ENCODE measurements around the gene PEX19. TPM values are rescaled to one million over a fixed set of nuclear protein-coding genes. Genes with fewer than 3 reads are reported as not detected.

PEX19 gene
- total and polyA plus RNA-seq, 10 of the 15 experiments (the other 5 are each of a cell fraction or from before 2014, with no cell fraction given): 27.1 to 58.1 (median 39.6) TPM

DNA sequence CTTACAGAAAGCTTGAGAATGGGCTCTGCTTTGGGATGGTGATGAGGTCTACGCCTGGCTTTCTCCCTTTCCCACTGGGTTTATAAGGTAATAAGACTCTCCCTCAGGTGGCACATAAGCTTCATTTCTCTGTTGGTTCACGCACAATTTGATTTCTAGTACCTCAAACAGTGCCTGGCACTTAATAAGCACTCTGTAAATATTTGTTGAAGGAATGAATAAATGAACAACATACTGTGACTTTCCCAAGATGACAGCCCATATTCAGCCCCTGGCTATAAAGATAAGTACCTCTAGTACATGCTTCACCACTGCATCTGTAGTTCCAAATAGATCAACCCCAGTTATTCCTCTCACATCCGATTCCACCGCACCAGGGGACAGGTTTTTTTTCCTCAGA, 40.3 kb upstream of the PEX19 start:
- WGBS (ENCODE audit: insufficient coverage, insufficient replicate concordance, low lambda C conversion rate, missing lambda C conversion rate): 87% methylated on average over 4 of the region's 4 CpGs
- FAIRE-seq (no peak), ATAC-seq (no peak), DNase-seq (ENCODE audit: low read depth, low spot score) (no peak)
- intact Hi-C loops (cut with micrococcal nuclease; ENCODE audit: unreplicated experiment): no loop called here
- peaks cover 9 to 49% of the 10 kb centered on the region in 2 experiments for H3K36me3 ChIP-seq (ENCODE audit: control insufficient read depth in 2 of 2, insufficient read depth in 2 of 2, low read length in 1 of 2)
- no peaks in the 10 kb centered on the region for H3K4me1 ChIP-seq (ENCODE audit: control insufficient read depth, insufficient read depth, low read length)
- H3K4me2 ChIP-seq (ENCODE audit: control insufficient read depth, insufficient read depth): no peak overlapping the region
- H2AFZ ChIP-seq (ENCODE audit: control insufficient read depth, low read depth, low read length): no peak overlapping the region
- no peak overlapping the region for H3K9ac ChIP-seq (ENCODE audit: control insufficient read depth, insufficient read depth, low read length)
- in situ Hi-C loops (cut with MboI): loop anchor here (25.0 kb wide), 1 partner anchor 1288 kb away; no protein-coding TSS in a partner anchor
- ChIA-PET CTCF (no interaction called here), RAD21 (ENCODE audit: unreplicated experiment) (no interaction called here), POLR2A (no interaction called here), SMC1A (ENCODE audit: uncharacterized antibody, unreplicated experiment) (interaction anchor here (0.7 to 1.4 kb wide), 3 partner anchors 9 to 446 kb away, joined by 3 read pairs; no protein-coding TSS in a partner anchor)
- H3K9me3 ChIP-seq (replicated peaks; ENCODE audit: control insufficient read depth, insufficient read depth, low read length): no peaks in the 10 kb centered on the region
- no peaks in the 10 kb centered on the region; the same call in none of the 2 replicates for H3K79me2 ChIP-seq (ENCODE audit: control insufficient read depth, insufficient read depth, low read length)
- H3K4me3 ChIP-seq: no peak overlapping the region
- BruUV-seq (replicated peaks): no TSS peak
- no peak for TF ChIP-seq MEF2B (IDR thresholded peaks at IDR 0.05; ENCODE audit: partially characterized antibody, poor library complexity, severe bottlenecking)
- TF ChIP-seq PAX5 (IDR thresholded peaks at IDR 0.05; ENCODE audit: borderline replicate concordance, low read depth, low read length): no peak
- no peaks in the 10 kb centered on the region for H3K27me3 ChIP-seq (replicated peaks in 1 of 2; ENCODE audit: control insufficient read depth in 2 of 2, insufficient read depth in 2 of 2, low read length in 1 of 2)
- no peaks in the 10 kb centered on the region for H4K20me1 ChIP-seq (ENCODE audit: control insufficient read depth, insufficient read depth)
- H3K27ac ChIP-seq (ENCODE audit: control insufficient read depth, insufficient read depth): no peak overlapping the region

DNA sequence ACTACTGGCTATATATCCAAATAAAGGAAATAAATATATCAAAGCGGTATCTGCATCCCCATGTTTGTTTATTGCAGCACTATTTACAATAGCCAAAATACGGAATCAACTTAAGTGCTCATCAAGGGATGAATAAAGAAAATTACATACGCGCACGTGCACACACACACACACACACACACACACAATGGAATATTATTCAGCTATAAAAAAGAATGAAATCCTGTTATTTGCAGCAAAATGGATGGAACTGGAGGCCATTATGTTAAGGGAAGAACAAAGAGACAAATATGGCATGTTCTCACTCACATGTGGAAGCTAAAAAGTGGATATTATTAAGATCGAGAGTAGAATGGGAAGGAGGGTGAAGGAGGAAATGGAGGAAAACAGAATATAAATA, 37.9 kb upstream of the PEX19 start:
- intact Hi-C loops (cut with micrococcal nuclease; ENCODE audit: unreplicated experiment) (no loop called here), in situ Hi-C loops (cut with MboI) (no loop called here)
- Histone ChIP-seq H3K79me2 (ENCODE audit: control insufficient read depth, insufficient read depth, low read length) (no peaks in the 10 kb centered on the region; the same call in none of the 2 replicates), H3K27me3 (replicated peaks in 1 of 2; ENCODE audit: control insufficient read depth in 2 of 2, insufficient read depth in 2 of 2, low read length in 1 of 2) (no peaks in the 10 kb centered on the region), H3K27ac (ENCODE audit: control insufficient read depth, insufficient read depth) (no peak overlapping the region), H4K20me1 (ENCODE audit: control insufficient read depth, insufficient read depth) (no peaks in the 10 kb centered on the region), H2AFZ (ENCODE audit: control insufficient read depth, low read depth, low read length) (no peak overlapping the region), H3K9ac (ENCODE audit: control insufficient read depth, insufficient read depth, low read length) (no peak overlapping the region), H3K4me2 (ENCODE audit: control insufficient read depth, insufficient read depth) (no peak overlapping the region), H3K4me1 (ENCODE audit: control insufficient read depth, insufficient read depth, low read length) (no peaks in the 10 kb centered on the region), H3K4me3 (no peak overlapping the region), H3K9me3 (replicated peaks; ENCODE audit: control insufficient read depth, insufficient read depth, low read length) (no peaks in the 10 kb centered on the region), H3K36me3 (ENCODE audit: control insufficient read depth in 2 of 2, insufficient read depth in 2 of 2, low read length in 1 of 2) (peaks cover 3 to 44% of the 10 kb centered on the region in 2 experiments)
- TF ChIP-seq SMARCA5 (IDR thresholded peaks at IDR 0.05) (no peak), MXI1 (IDR thresholded peaks at IDR 0.05; ENCODE audit: low read depth, low read length) (no peak), EP300 (IDR thresholded peaks at IDR 0.05; ENCODE audit: borderline replicate concordance in 1 of 2, control insufficient read depth in 1 of 2, low read depth in 2 of 2, low read length in 2 of 2) (no peak), ZSCAN29 (IDR thresholded peaks at IDR 0.05) (no peak), ESRRA (IDR thresholded peaks at IDR 0.05; ENCODE audit: low read length) (no peak), HCFC1 (IDR thresholded peaks at IDR 0.05; ENCODE audit: low read length) (no peak), MEF2A (IDR thresholded peaks at IDR 0.05; ENCODE audit: insufficient read depth, low read depth, low read length) (no peak), RUNX3 (IDR thresholded peaks at IDR 0.05; ENCODE audit: low read length) (no peak)
- TF ChIP-seq, protein P1, sequence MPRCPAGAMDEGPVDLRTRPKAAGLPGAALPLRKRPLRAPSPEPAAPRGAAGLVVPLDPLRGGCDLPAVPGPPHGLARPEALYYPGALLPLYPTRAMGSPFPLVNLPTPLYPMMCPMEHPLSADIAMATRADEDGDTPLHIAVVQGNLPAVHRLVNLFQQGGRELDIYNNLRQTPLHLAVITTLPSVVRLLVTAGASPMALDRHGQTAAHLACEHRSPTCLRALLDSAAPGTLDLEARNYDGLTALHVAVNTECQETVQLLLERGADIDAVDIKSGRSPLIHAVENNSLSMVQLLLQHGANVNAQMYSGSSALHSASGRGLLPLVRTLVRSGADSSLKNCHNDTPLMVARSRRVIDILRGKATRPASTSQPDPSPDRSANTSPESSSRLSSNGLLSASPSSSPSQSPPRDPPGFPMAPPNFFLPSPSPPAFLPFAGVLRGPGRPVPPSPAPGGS (IDR thresholded peaks at IDR 0.05; ENCODE audit: borderline replicate concordance, insufficient read depth, low read depth, low read length, poor library complexity, severe bottlenecking): no peak
- ChIA-PET SMC1A (ENCODE audit: uncharacterized antibody, unreplicated experiment) (interaction anchor here (1.5 kb wide), 1 partner anchor 10 kb away, joined by 4 read pairs; no protein-coding TSS in a partner anchor), RAD21 (ENCODE audit: unreplicated experiment) (no interaction called here), POLR2A (interaction anchor here (0.7 kb wide), 1 partner anchor 57 kb away, joined by 3 read pairs; no protein-coding TSS in a partner anchor), CTCF (no interaction called here)
- 94% methylated on average over 6 of the region's 6 CpGs for WGBS (ENCODE audit: insufficient coverage, insufficient replicate concordance, low lambda C conversion rate, missing lambda C conversion rate)
- no peak for FAIRE-seq
- no peak for DNase-seq (ENCODE audit: low read depth, low spot score)
- no TSS peak for BruUV-seq (replicated peaks)
- no peak for ATAC-seq
